ENCODE measurements around the gene GPSM1.

Gene GPSM1

GRCh38 chr9:136345281-136346156 lies 18.2 kb downstream of the GPSM1 start:
- TF ChIP-seq CTCF (conservative IDR thresholded peaks at IDR 0.05; ENCODE audit: control insufficient read depth, insufficient read depth, low read depth, low read length): peak; percentile 44
- peak overlapping the region; percentile 3 for H3K4me3 ChIP-seq (ENCODE audit: control insufficient read depth, low read depth, low read length)
- peak; percentile 49 for DNase-seq (ENCODE audit: low read depth)

GRCh38 chr9:136346157-136346481 lies 18.8 kb downstream of the GPSM1 start:
- no peak overlapping the region for H3K4me3 ChIP-seq (ENCODE audit: control insufficient read depth, low read depth, low read length)
- no peak for TF ChIP-seq CTCF (conservative IDR thresholded peaks at IDR 0.05; ENCODE audit: control insufficient read depth, insufficient read depth, low read depth, low read length)
- no peak for DNase-seq (ENCODE audit: low read depth)

- H3K4me3 ChIP-seq (ENCODE audit: control insufficient read depth, low read depth, low read length): no peak overlapping the region
- TF ChIP-seq CTCF (conservative IDR thresholded peaks at IDR 0.05; ENCODE audit: control insufficient read depth, insufficient read depth, low read depth, low read length): no peak
- DNase-seq (ENCODE audit: low read depth): no peak
Observed at GRCh38 chr9:136346927-136347465, 19.7 kb downstream of the GPSM1 start.

GRCh38 chr9:136347472-136348256 lies 20.3 kb downstream of the GPSM1 start:
- no peak for DNase-seq (ENCODE audit: low read depth)
- no peak for TF ChIP-seq CTCF (conservative IDR thresholded peaks at IDR 0.05; ENCODE audit: control insufficient read depth, insufficient read depth, low read depth, low read length)

GRCh38 chr9:136348691-136349090 lies 21.4 kb downstream of the GPSM1 start:
- no peak for DNase-seq (ENCODE audit: low read depth)
- H3K4me3 ChIP-seq (ENCODE audit: control insufficient read depth, low read depth, low read length): no peak overlapping the region
- TF ChIP-seq CTCF (conservative IDR thresholded peaks at IDR 0.05; ENCODE audit: control insufficient read depth, insufficient read depth, low read depth, low read length): no peak

More at GRCh38 chr9:136347472-136348256, 20.3 kb downstream of the GPSM1 start:
- H3K4me3 ChIP-seq (ENCODE audit: control insufficient read depth, low read depth, low read length): no peak overlapping the region

GRCh38 chr9:136349546-136349945 lies 22.2 kb downstream of the GPSM1 start:
- no peak for TF ChIP-seq CTCF (conservative IDR thresholded peaks at IDR 0.05; ENCODE audit: control insufficient read depth, insufficient read depth, low read depth, low read length)
- no peak for DNase-seq (ENCODE audit: low read depth)
- no peak overlapping the region for H3K4me3 ChIP-seq (ENCODE audit: control insufficient read depth, low read depth, low read length)

All from fibroblast of mammary gland (primary cell).